SJSA1 (cell line): ENCODE results near the gene PTPRD. TPM values are rescaled to one million over a fixed set of nuclear protein-coding genes. Genes with fewer than 3 reads are reported as not detected.

Experiments
- DNase-seq, 2 experiments: peaks; one replicate each; pipeline ENCODE4 v3.0.0-alpha.2; 2015 to 2020; ENCODE audit warnings: low spot score in 2 of 2, low read depth in 1 of 2
- H3K27ac ChIP-seq: fragments of 250-450 bp; sonication (Bioruptor Pico); 2 replicates; pipeline ENCODE4 v1.5.1; 2020; ENCODE audit warnings: mild to moderate bottlenecking, moderate library complexity
- H3K27me3 ChIP-seq: fragments of 250-450 bp; sonication (Bioruptor Pico); replicated peaks from 2 replicates; pipeline ENCODE4 v1.5.1; 2020; ENCODE audit warnings: mild to moderate bottlenecking, moderate library complexity
- H3K36me3 ChIP-seq: fragments of 250-450 bp; sonication (Bioruptor Pico); 2 replicates; pipeline ENCODE4 v1.5.1; 2020; ENCODE audit warnings: mild to moderate bottlenecking
- H3K4me1 ChIP-seq: fragments of 250-450 bp; sonication (Bioruptor Pico); replicated peaks from 2 replicates; pipeline ENCODE4 v1.6.1; 2021; ENCODE audit warnings: mild to moderate bottlenecking
- H3K4me3 ChIP-seq: fragments of 250-450 bp; sonication (Bioruptor Pico); 2 replicates; pipeline ENCODE4 v1.5.1; 2020; ENCODE audit warnings: mild to moderate bottlenecking
- H3K9me3 ChIP-seq: fragments of 250-450 bp; sonication (Bioruptor Pico); replicated peaks from 2 replicates; pipeline ENCODE4 v1.5.1; 2020; ENCODE audit warnings: mild to moderate bottlenecking
- total RNA-seq: library from RNA; depleted of rRNA; stranded (reverse); fragments of >200 nt; shearing (Covaris generic); gene quantifications from 2 replicates; pipeline ENCODE4 v1.2.3, GENCODE V29; 2014

Gene PTPRD
- total RNA-seq, 1 experiment from 2014 or later: not detected

- no peaks in the 10 kb centered on the region for H3K36me3 ChIP-seq
- H3K9me3 ChIP-seq: no peaks in the 10 kb centered on the region
- no peaks in the 10 kb centered on the region for H3K4me1 ChIP-seq
- H3K27ac ChIP-seq: no peak overlapping the region
- H3K27me3 ChIP-seq: no peaks in the 10 kb centered on the region
- H3K4me3 ChIP-seq: no peak overlapping the region
- DNase-seq: no peak
Observed at GRCh38 chr9:8895106-8895860, 1717.5 kb downstream of the PTPRD start.

- Histone ChIP-seq H3K36me3 (no peaks in the 10 kb centered on the region), H3K4me3 (no peak overlapping the region), H3K4me1 (no peaks in the 10 kb centered on the region), H3K27me3 (no peaks in the 10 kb centered on the region), H3K27ac (no peak overlapping the region), H3K9me3 (no peaks in the 10 kb centered on the region)
- no peak for DNase-seq
Observed at GRCh38 chr9:8890695-8891094, 1722.1 kb downstream of the PTPRD start.

- Histone ChIP-seq H3K9me3 (no peaks in the 10 kb centered on the region), H3K27me3 (no peaks in the 10 kb centered on the region), H3K27ac (no peak overlapping the region), H3K36me3 (no peaks in the 10 kb centered on the region), H3K4me1 (no peaks in the 10 kb centered on the region), H3K4me3 (no peak overlapping the region)
- no peak for DNase-seq
Observed at GRCh38 chr9:8889100-8889499, 1723.7 kb downstream of the PTPRD start.

GRCh38 chr9:8888591-8888990 lies 1724.2 kb downstream of the PTPRD start:
- Histone ChIP-seq H3K27me3 (no peaks in the 10 kb centered on the region), H3K4me1 (no peaks in the 10 kb centered on the region), H3K36me3 (no peaks in the 10 kb centered on the region), H3K4me3 (no peak overlapping the region), H3K27ac (no peak overlapping the region), H3K9me3 (no peaks in the 10 kb centered on the region)
- no peak for DNase-seq

GRCh38 chr9:8887369-8887768 lies 1725.4 kb downstream of the PTPRD start:
- no peaks in the 10 kb centered on the region for H3K9me3 ChIP-seq
- H3K27me3 ChIP-seq: no peaks in the 10 kb centered on the region
- no peaks in the 10 kb centered on the region for H3K4me1 ChIP-seq
- no peak for DNase-seq
- H3K4me3 ChIP-seq: no peak overlapping the region
- no peak overlapping the region for H3K27ac ChIP-seq
- no peaks in the 10 kb centered on the region for H3K36me3 ChIP-seq

- H3K4me1 ChIP-seq: no peaks in the 10 kb centered on the region
- no peaks in the 10 kb centered on the region for H3K9me3 ChIP-seq
- no peaks in the 10 kb centered on the region for H3K36me3 ChIP-seq
- no peaks in the 10 kb centered on the region for H3K27me3 ChIP-seq
- DNase-seq: no peak
- no peak overlapping the region for H3K4me3 ChIP-seq
- no peak overlapping the region for H3K27ac ChIP-seq
Observed at GRCh38 chr9:8883321-8883720, 1729.5 kb downstream of the PTPRD start.

GRCh38 chr9:8880060-8880459 lies 1732.7 kb downstream of the PTPRD start:
- Histone ChIP-seq H3K4me3 (no peak overlapping the region), H3K36me3 (no peaks in the 10 kb centered on the region), H3K27ac (no peak overlapping the region), H3K4me1 (no peaks in the 10 kb centered on the region), H3K27me3 (no peaks in the 10 kb centered on the region), H3K9me3 (no peaks in the 10 kb centered on the region)
- DNase-seq: no peak

GRCh38 chr9:8879284-8879683 lies 1733.5 kb downstream of the PTPRD start:
- Histone ChIP-seq H3K4me1 (no peaks in the 10 kb centered on the region), H3K4me3 (no peak overlapping the region), H3K36me3 (no peaks in the 10 kb centered on the region), H3K27ac (no peak overlapping the region), H3K9me3 (no peaks in the 10 kb centered on the region), H3K27me3 (no peaks in the 10 kb centered on the region)
- no peak for DNase-seq

GRCh38 chr9:8877753-8878494 lies 1734.9 kb downstream of the PTPRD start:
- Histone ChIP-seq H3K27me3 (no peaks in the 10 kb centered on the region), H3K4me3 (no peak overlapping the region), H3K4me1 (no peaks in the 10 kb centered on the region), H3K36me3 (no peaks in the 10 kb centered on the region), H3K9me3 (no peaks in the 10 kb centered on the region), H3K27ac (no peak overlapping the region)
- no peak for DNase-seq

GRCh38 chr9:8876303-8876702 lies 1736.5 kb downstream of the PTPRD start:
- Histone ChIP-seq H3K27me3 (no peaks in the 10 kb centered on the region), H3K4me1 (no peaks in the 10 kb centered on the region), H3K27ac (no peak overlapping the region), H3K4me3 (no peak overlapping the region), H3K9me3 (no peaks in the 10 kb centered on the region), H3K36me3 (no peaks in the 10 kb centered on the region)
- DNase-seq: no peak

- H3K27me3 ChIP-seq: no peaks in the 10 kb centered on the region
- no peak for DNase-seq
- H3K36me3 ChIP-seq: no peaks in the 10 kb centered on the region
- no peak overlapping the region for H3K4me3 ChIP-seq
- H3K4me1 ChIP-seq: no peaks in the 10 kb centered on the region
- no peak overlapping the region for H3K27ac ChIP-seq
- H3K9me3 ChIP-seq: no peaks in the 10 kb centered on the region
Observed at GRCh38 chr9:8874482-8874881, 1738.3 kb downstream of the PTPRD start.

- Histone ChIP-seq H3K4me3 (no peak overlapping the region), H3K4me1 (no peaks in the 10 kb centered on the region), H3K9me3 (no peaks in the 10 kb centered on the region), H3K36me3 (no peaks in the 10 kb centered on the region), H3K27me3 (no peaks in the 10 kb centered on the region), H3K27ac (no peak overlapping the region)
- DNase-seq: no peak
Observed at GRCh38 chr9:8872802-8873201, 1740.0 kb downstream of the PTPRD start.

- H3K36me3 ChIP-seq: no peaks in the 10 kb centered on the region
- H3K9me3 ChIP-seq: no peaks in the 10 kb centered on the region
- no peaks in the 10 kb centered on the region for H3K27me3 ChIP-seq
- H3K4me3 ChIP-seq: no peak overlapping the region
- no peaks in the 10 kb centered on the region for H3K4me1 ChIP-seq
- DNase-seq: no peak
- H3K27ac ChIP-seq: no peak overlapping the region
Observed at GRCh38 chr9:8871796-8872445, 1740.9 kb downstream of the PTPRD start.

- no peaks in the 10 kb centered on the region for H3K4me1 ChIP-seq
- DNase-seq: no peak
- H3K4me3 ChIP-seq: no peak overlapping the region
- no peaks in the 10 kb centered on the region for H3K36me3 ChIP-seq
- H3K9me3 ChIP-seq: no peaks in the 10 kb centered on the region
- no peak overlapping the region for H3K27ac ChIP-seq
- no peaks in the 10 kb centered on the region for H3K27me3 ChIP-seq
Observed at GRCh38 chr9:8871396-8871795, 1741.4 kb downstream of the PTPRD start.
